NT2/D1 (cell line): ENCODE measurements around the gene REEP6.
A peak's percentile ranks its signal among the peaks of the same experiment; 100 is the strongest.

Experiments
- DNase-seq: peaks from one replicate; pipeline ENCODE4 v3.0.0-alpha.2; 2011; ENCODE audit warnings: low read depth, low spot score
- H3K27me3 ChIP-seq: 2 replicates; pipeline ENCODE4 v1.6.0; 2011; ENCODE audit warnings: mild to moderate bottlenecking; ENCODE audit not compliant: insufficient read length, insufficient read depth
- H3K36me3 ChIP-seq: 2 replicates; pipeline ENCODE4 v1.6.1; 2011; ENCODE audit warnings: mild to moderate bottlenecking, low read length, mixed read lengths; ENCODE audit not compliant: insufficient read depth, insufficient read length
- H3K4me1 ChIP-seq: 2 replicates; pipeline ENCODE4 v1.5.1; 2011; ENCODE audit not compliant: insufficient read depth, insufficient read length
- H3K4me3 ChIP-seq: 2 replicates; pipeline ENCODE4 v1.5.1; 2011; ENCODE audit warnings: low read depth; ENCODE audit not compliant: insufficient read length
- H3K9ac ChIP-seq: 2 replicates; pipeline ENCODE4 v1.6.0; 2011; ENCODE audit warnings: low read depth; ENCODE audit not compliant: insufficient read length
- H3K9me3 ChIP-seq: 2 replicates; pipeline ENCODE4 v1.5.1; 2011; ENCODE audit warnings: mild to moderate bottlenecking, low read length; ENCODE audit not compliant: insufficient read depth
- SUZ12 ChIP-seq: IDR thresholded peaks from 2 replicates; pipeline ENCODE4 v1.6.1; 2011; ENCODE audit not compliant: insufficient read length, insufficient read depth; ENCODE audit errors: extremely low read depth
- YY1 ChIP-seq: IDR thresholded peaks from 2 replicates; pipeline ENCODE4 v1.6.1; 2011; ENCODE audit not compliant: insufficient read length, insufficient read depth
- ZNF274 ChIP-seq: IDR thresholded peaks from 2 replicates; pipeline ENCODE4 v1.6.1; 2011; ENCODE audit warnings: mild to moderate bottlenecking, low read depth, low read length

REEP6 gene

GRCh38 chr19:1490311-1491113 lies 469 bp upstream of the REEP6 start, which contains the start of gene PCSK4:
Gene PCSK4, minus strand, starts transcription at chr19:1490350. Its CDS starts 4 bp downstream, at chr19:1490346.
- TF ChIP-seq YY1 (no peak), SUZ12 (no peak), ZNF274 (no peak)
- Histone ChIP-seq H3K9me3 (no peaks in the 10 kb centered on the region), H3K9ac (peak within 1 kb of the TSS; percentile 90), H3K4me1 (peaks cover 21% of the 10 kb centered on the region), H3K27me3 (peaks cover 11% of the 10 kb centered on the region), H3K36me3 (no peaks in the 10 kb centered on the region), H3K4me3 (peak within 1 kb of the TSS; percentile 85)
- DNase-seq: peak; percentile 97

- TF ChIP-seq ZNF274: no peak
- TF ChIP-seq YY1: no peak
- TF ChIP-seq SUZ12: no peak
- Histone ChIP-seq H3K36me3 (no peaks in the 10 kb centered on the region), H3K4me3 (peak overlapping the region; percentile 85), H3K4me1 (peaks cover 24% of the 10 kb centered on the region), H3K9me3 (no peaks in the 10 kb centered on the region), H3K27me3 (peaks cover 11% of the 10 kb centered on the region), H3K9ac (peak overlapping the region; percentile 90)
- DNase-seq: no peak
Measured at GRCh38 chr19:1491849-1492170, 829 bp downstream of the REEP6 start.

GRCh38 chr19:1492474-1493006 lies 1.6 kb downstream of the REEP6 start:
- Histone ChIP-seq H3K27me3 (peaks cover 11% of the 10 kb centered on the region), H3K36me3 (no peaks in the 10 kb centered on the region), H3K9me3 (no peaks in the 10 kb centered on the region), H3K9ac (peak overlapping the region; percentile 56), H3K4me1 (peaks cover 30% of the 10 kb centered on the region), H3K4me3 (no peak overlapping the region)
- DNase-seq: no peak
- TF ChIP-seq YY1 (no peak), ZNF274 (no peak), SUZ12 (no peak)

GRCh38 chr19:1494115-1494815 lies 3.3 kb downstream of the REEP6 start:
- peaks cover 31% of the 10 kb centered on the region for H3K4me1 ChIP-seq
- TF ChIP-seq SUZ12 (no peak), ZNF274 (no peak), YY1 (no peak)
- H3K27me3 ChIP-seq: peaks cover 11% of the 10 kb centered on the region
- no peak overlapping the region for H3K4me3 ChIP-seq
- no peak for DNase-seq
- H3K9ac ChIP-seq: no peak overlapping the region
- no peaks in the 10 kb centered on the region for H3K9me3 ChIP-seq
- no peaks in the 10 kb centered on the region for H3K36me3 ChIP-seq

GRCh38 chr19:1495051-1495798 lies 4.2 kb downstream of the REEP6 start:
- H3K4me1 ChIP-seq: peaks cover 29% of the 10 kb centered on the region
- no peak overlapping the region for H3K9ac ChIP-seq
- no peaks in the 10 kb centered on the region for H3K36me3 ChIP-seq
- H3K27me3 ChIP-seq: peaks cover 11% of the 10 kb centered on the region
- DNase-seq: no peak
- no peak for TF ChIP-seq ZNF274
- no peak for TF ChIP-seq SUZ12
- TF ChIP-seq YY1: no peak
- no peak overlapping the region for H3K4me3 ChIP-seq
- peaks cover 6% of the 10 kb centered on the region; the same call in 1 of the 2 replicates for H3K9me3 ChIP-seq

- H3K36me3 ChIP-seq: no peaks in the 10 kb centered on the region
- peaks cover 10% of the 10 kb centered on the region for H3K27me3 ChIP-seq
- H3K4me1 ChIP-seq: peaks cover 29% of the 10 kb centered on the region
- DNase-seq: no peak
- H3K9me3 ChIP-seq: peaks cover 10% of the 10 kb centered on the region; the same call in 1 of the 2 replicates
- TF ChIP-seq ZNF274 (no peak), YY1 (no peak), SUZ12 (no peak)
- H3K9ac ChIP-seq: no peak overlapping the region
- no peak overlapping the region for H3K4me3 ChIP-seq
Measured at GRCh38 chr19:1495799-1496713, 5.1 kb downstream of the REEP6 start.
